ENCODE results near the gene LSR. TPM values are rescaled to one million over a fixed set of nuclear protein-coding genes. Genes with fewer than 3 reads are reported as not detected.

LSR gene
- total and polyA plus RNA-seq, 12 donors, result 8.2 to 106 (median 58.7) TPM

DNA sequence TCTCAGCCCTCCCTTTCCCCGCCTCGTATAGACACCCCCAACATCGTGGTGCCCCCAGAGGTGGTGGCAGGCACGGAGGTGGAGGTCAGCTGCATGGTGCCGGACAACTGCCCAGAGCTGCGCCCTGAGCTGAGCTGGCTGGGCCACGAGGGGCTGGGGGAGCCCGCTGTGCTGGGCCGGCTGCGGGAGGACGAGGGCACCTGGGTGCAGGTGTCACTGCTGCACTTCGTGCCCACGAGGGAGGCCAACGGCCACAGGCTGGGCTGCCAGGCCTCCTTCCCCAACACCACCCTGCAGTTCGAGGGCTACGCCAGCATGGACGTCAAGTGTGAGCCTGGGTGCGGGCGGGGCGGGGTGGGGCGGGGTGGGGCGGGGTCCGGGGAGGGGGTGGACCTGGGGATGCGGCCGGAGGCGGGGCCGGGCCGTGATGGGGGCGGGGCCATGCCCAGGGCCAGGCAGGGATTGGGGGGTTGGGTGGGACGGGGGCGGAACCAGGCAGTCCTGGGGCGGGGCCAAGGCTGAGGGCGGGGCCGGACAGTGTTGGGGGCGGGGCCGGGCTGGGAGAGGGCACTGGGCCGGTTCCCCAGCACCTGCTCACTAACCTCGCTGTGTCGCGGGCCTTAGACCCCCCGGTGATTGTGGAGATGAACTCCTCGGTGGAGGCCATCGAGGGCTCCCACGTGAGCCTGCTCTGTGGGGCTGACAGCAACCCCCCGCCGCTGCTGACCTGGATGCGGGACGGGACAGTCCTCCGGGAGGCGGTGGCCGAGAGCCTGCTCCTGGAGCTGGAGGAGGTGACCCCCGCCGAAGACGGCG lies 50.9 kb downstream of the LSR start:
- no peaks in the 10 kb centered on the region for H3K27me3 ChIP-seq
- TF ChIP-seq POLR2A (IDR thresholded peaks at IDR 0.05) (no peak), CTCF (IDR thresholded peaks at IDR 0.05) (no peak)
- intact Hi-C loops (cut with DNase I), result no loop called here
- H3K4me1 ChIP-seq (replicated peaks in 1 of 2), result no peaks in the 10 kb centered on the region
- no peaks in the 10 kb centered on the region for H3K9me3 ChIP-seq (replicated peaks in 1 of 3)
- H3K27ac ChIP-seq, result no peak overlapping the region
- H3K36me3 ChIP-seq (replicated peaks in 1 of 2), result no peaks in the 10 kb centered on the region
- no peak overlapping the region for H3K4me3 ChIP-seq
- 48 to 54% (median 51%) methylated on average over 13 to 51 of the region's 55 CpGs for WGBS, 4 donors
- DNase-seq, result peak in 2 of 7 donors; percentile 41 to 46

DNA sequence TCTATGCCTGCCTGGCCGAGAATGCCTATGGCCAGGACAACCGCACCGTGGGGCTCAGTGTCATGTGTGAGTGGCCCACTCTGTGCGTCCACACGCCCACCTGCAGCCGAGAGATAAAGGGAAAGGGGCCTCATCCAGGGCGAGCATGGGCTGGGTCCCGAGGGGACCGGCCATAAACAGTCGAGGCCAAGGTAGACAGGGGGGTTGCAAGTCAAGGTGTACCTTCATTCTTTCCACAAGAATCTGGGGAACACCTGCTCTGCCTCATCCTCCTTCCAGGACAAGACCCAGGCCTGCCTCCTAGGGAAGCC lies 51.5 kb downstream of the LSR start:
- no peaks in the 10 kb centered on the region for H3K4me1 ChIP-seq (replicated peaks in 1 of 2)
- H3K9me3 ChIP-seq (replicated peaks in 1 of 3), result no peaks in the 10 kb centered on the region
- no peak overlapping the region for H3K4me3 ChIP-seq
- DNase-seq, result no peak
- H3K27me3 ChIP-seq, result no peaks in the 10 kb centered on the region
- intact Hi-C loops (cut with DNase I), result no loop called here
- TF ChIP-seq POLR2A (IDR thresholded peaks at IDR 0.05), result no peak
- TF ChIP-seq CTCF (IDR thresholded peaks at IDR 0.05), result no peak
- H3K36me3 ChIP-seq (replicated peaks in 1 of 2), result no peaks in the 10 kb centered on the region
- WGBS, 4 donors, result 82 to 92% (median 85%) methylated on average over 4 to 10 of the region's 10 CpGs
- H3K27ac ChIP-seq, result no peak overlapping the region

- Histone ChIP-seq H3K4me3 (no peak overlapping the region), H3K4me1 (replicated peaks in 1 of 2) (no peaks in the 10 kb centered on the region), H3K9me3 (replicated peaks in 1 of 3) (no peaks in the 10 kb centered on the region), H3K36me3 (replicated peaks in 1 of 2) (no peaks in the 10 kb centered on the region), H3K27me3 (no peaks in the 10 kb centered on the region), H3K27ac (no peak overlapping the region)
- WGBS, 4 donors, result 81 to 94% (median 89%) methylated on average over 1 to 2 of the region's 2 CpGs
- no peak for DNase-seq
- intact Hi-C loops (cut with DNase I), result no loop called here
- TF ChIP-seq CTCF (IDR thresholded peaks at IDR 0.05), result no peak
- no peak for TF ChIP-seq POLR2A (IDR thresholded peaks at IDR 0.05)
These were observed 53.2 kb downstream of the LSR start for GRCh38 chr19:35301961-35302360.

- no peak overlapping the region for H3K4me3 ChIP-seq
- no peaks in the 10 kb centered on the region for H3K36me3 ChIP-seq (replicated peaks in 1 of 2)
- intact Hi-C loops (cut with DNase I), result no loop called here
- WGBS, 4 donors, result 84 to 90% (median 88%) methylated on average over 15 to 16 of the region's 16 CpGs
- no peaks in the 10 kb centered on the region for H3K27me3 ChIP-seq
- H3K27ac ChIP-seq, result no peak overlapping the region
- H3K9me3 ChIP-seq (replicated peaks in 1 of 3), result no peaks in the 10 kb centered on the region
- TF ChIP-seq CTCF (IDR thresholded peaks at IDR 0.05) (no peak), POLR2A (IDR thresholded peaks at IDR 0.05) (no peak)
- H3K4me1 ChIP-seq (replicated peaks in 1 of 2), result no peaks in the 10 kb centered on the region
- DNase-seq, result no peak
These were observed 53.6 kb downstream of the LSR start for GRCh38 chr19:35302446-35302845.
